Measurements from ENCODE around the gene C6orf136.

The C6orf136 gene

DNA sequence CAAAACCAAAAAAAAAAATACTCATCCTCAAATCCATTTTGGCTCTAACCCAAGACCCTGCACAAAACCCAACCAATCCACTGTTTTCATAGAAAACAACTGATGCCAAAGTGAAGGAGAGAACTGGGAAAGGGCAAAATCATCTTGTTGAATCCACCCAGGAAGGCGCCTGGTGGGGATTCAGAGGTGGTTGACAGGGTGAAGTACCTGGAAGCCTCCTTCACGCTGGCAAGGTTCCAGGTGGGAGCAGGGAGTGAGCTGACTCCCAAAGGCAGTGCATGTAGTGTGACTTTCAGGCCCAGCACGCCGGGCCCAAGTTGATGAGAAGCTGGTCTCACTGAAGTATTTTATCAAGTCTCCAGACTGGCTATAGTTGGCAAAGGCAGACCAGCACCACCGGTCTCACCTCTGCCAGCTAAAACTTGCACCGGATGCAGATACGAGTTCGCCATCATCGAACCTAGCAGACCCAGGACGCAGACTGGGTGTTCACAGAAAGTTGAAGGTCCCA lies 46.4 kb upstream of the C6orf136 start:
- peaks cover 5% of the 10 kb centered on the region; the same call in 1 of the 2 replicates for H4K20me1 ChIP-seq (ENCODE audit: insufficient read depth)
- no peak overlapping the region for H3K9ac ChIP-seq
- TF ChIP-seq, protein P1, sequence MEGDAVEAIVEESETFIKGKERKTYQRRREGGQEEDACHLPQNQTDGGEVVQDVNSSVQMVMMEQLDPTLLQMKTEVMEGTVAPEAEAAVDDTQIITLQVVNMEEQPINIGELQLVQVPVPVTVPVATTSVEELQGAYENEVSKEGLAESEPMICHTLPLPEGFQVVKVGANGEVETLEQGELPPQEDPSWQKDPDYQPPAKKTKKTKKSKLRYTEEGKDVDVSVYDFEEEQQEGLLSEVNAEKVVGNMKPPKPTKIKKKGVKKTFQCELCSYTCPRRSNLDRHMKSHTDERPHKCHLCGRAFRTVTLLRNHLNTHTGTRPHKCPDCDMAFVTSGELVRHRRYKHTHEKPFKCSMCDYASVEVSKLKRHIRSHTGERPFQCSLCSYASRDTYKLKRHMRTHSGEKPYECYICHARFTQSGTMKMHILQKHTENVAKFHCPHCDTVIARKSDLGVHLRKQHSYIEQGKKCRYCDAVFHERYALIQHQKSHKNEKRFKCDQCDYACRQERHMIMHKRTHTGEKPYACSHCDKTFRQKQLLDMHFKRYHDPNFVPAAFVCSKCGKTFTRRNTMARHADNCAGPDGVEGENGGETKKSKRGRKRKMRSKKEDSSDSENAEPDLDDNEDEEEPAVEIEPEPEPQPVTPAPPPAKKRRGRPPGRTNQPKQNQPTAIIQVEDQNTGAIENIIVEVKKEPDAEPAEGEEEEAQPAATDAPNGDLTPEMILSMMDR (conservative IDR thresholded peaks at IDR 0.05; ENCODE audit: low read depth, low read length) = no peak
- no peak overlapping the region for H2AFZ ChIP-seq (ENCODE audit: low read depth)
- peaks cover 12% of the 10 kb centered on the region; the same call in 1 of the 2 replicates for H3K36me3 ChIP-seq (ENCODE audit: insufficient read depth)
- H3K4me1 ChIP-seq (ENCODE audit: low read depth, poor library complexity, severe bottlenecking) = peaks cover 3% of the 10 kb centered on the region
- no peak overlapping the region for H3K4me3 ChIP-seq (IDR thresholded peaks at IDR 0.05; ENCODE audit: insufficient read depth, low read depth, low read length)
- H3K27ac ChIP-seq = no peak overlapping the region
- no peak overlapping the region for H3K4me2 ChIP-seq
- H3K79me2 ChIP-seq (ENCODE audit: insufficient read depth, low read depth) = no peaks in the 10 kb centered on the region
- H3K27me3 ChIP-seq (ENCODE audit: insufficient read depth, low read depth) = no peaks in the 10 kb centered on the region

DNA sequence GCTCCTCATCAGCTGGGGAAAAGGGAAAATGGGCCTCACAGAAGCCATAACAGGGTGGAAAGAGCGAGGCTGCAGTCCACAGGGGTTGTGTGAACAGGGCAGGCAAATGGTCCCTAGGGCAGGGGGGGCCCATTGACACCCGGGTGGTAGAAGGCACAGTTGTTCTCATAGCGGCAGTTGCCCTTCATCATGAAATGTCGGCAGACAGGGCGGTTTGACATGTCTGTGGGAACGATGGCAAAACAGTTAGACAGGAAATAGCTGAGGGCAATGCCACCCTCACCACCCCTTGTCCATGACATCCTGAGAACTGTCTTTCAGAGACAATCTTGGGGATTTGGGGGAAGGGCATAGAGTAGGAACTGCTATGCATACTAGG lies 45.5 kb upstream of the C6orf136 start:
- TF ChIP-seq, protein P1 (conservative IDR thresholded peaks at IDR 0.05; ENCODE audit: low read depth, low read length) = no peak
- H3K4me2 ChIP-seq = no peak overlapping the region
- peaks cover 19% of the 10 kb centered on the region; the same call in 1 of the 2 replicates for H3K36me3 ChIP-seq (ENCODE audit: insufficient read depth)
- H4K20me1 ChIP-seq (ENCODE audit: insufficient read depth) = peaks cover 5% of the 10 kb centered on the region; the same call in 1 of the 2 replicates
- H3K9ac ChIP-seq = no peak overlapping the region
- no peak overlapping the region for H2AFZ ChIP-seq (ENCODE audit: low read depth)
- no peak overlapping the region for H3K4me3 ChIP-seq (IDR thresholded peaks at IDR 0.05; ENCODE audit: insufficient read depth, low read depth, low read length)
- no peaks in the 10 kb centered on the region for H3K27me3 ChIP-seq (ENCODE audit: insufficient read depth, low read depth)
- no peak overlapping the region for H3K27ac ChIP-seq
- H3K4me1 ChIP-seq (ENCODE audit: low read depth, poor library complexity, severe bottlenecking) = peaks cover 3% of the 10 kb centered on the region
- H3K79me2 ChIP-seq (ENCODE audit: insufficient read depth, low read depth) = no peaks in the 10 kb centered on the region

DNA sequence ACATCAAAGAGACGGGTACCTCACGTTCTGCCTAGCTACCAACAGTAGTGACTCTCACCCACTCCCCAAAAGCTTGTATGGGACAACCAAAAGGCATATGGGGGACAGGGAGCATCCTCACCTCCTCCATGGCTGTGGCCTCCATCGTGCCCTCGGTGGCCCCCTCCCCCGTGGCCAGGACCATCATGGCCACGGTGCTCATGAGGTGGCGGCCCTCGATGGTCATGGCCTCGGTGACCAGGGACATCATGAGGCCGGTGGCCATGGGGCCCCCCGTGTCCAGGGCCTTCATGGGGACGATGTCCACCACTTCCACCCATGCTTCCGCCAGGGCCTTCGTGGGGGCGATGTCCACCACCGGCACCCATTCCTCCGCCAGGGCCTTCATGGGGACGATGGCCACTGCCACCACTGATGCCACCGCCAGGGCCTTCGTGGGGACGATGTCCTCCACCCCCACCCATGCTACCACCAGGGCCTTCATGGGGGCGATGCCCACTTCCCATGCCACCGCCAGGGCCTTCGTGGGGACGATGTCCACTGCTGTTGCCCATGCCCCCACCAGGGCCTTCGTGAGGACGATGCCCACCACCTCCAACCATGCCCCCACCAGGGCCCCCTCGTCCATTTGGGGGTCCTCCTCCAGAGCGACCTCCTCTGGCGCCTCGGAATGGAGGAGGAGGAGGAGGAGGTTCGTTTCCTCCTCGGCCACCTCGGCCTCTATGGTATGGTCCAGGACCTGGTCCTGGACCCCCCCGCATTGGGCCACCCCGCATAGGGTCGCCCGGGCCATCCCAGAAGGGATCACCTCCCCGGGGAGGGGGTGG lies 44.9 kb upstream of the C6orf136 start:
- H4K20me1 ChIP-seq (ENCODE audit: insufficient read depth) = peaks cover 3% of the 10 kb centered on the region; the same call in 1 of the 2 replicates
- H3K79me2 ChIP-seq (ENCODE audit: insufficient read depth, low read depth) = no peaks in the 10 kb centered on the region
- H3K27ac ChIP-seq = no peak overlapping the region
- peaks cover 2% of the 10 kb centered on the region for H3K4me1 ChIP-seq (ENCODE audit: low read depth, poor library complexity, severe bottlenecking)
- H3K27me3 ChIP-seq (ENCODE audit: insufficient read depth, low read depth) = no peaks in the 10 kb centered on the region
- no peak overlapping the region for H3K4me2 ChIP-seq
- peaks cover 24% of the 10 kb centered on the region; the same call in 1 of the 2 replicates for H3K36me3 ChIP-seq (ENCODE audit: insufficient read depth)
- TF ChIP-seq, protein P1 (conservative IDR thresholded peaks at IDR 0.05; ENCODE audit: low read depth, low read length) = no peak
- no peak overlapping the region for H3K4me3 ChIP-seq (IDR thresholded peaks at IDR 0.05; ENCODE audit: insufficient read depth, low read depth, low read length)
- no peak overlapping the region for H2AFZ ChIP-seq (ENCODE audit: low read depth)
- no peak overlapping the region for H3K9ac ChIP-seq

DNA sequence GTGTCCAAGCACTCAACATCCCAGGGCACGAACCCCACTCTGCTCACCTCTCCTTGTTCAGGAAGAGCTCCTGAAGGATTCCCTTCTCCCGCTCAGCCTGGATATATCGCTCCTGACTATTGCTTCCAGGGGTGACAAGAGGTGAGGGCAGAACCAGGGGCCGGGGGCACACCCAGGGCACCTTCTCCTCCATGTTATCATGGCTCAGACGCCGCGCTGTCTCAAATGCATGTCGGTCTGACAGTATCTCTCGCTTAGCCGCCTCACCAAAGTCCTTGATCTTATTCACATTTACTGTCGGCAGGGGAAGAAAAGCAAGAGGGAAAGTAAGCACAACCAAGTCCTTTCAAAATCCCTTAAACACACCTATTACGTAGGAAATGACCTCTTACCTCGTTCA lies 43.0 kb upstream of the C6orf136 start:
- H3K79me2 ChIP-seq (ENCODE audit: insufficient read depth, low read depth) = no peaks in the 10 kb centered on the region
- no peaks in the 10 kb centered on the region for H3K4me1 ChIP-seq (ENCODE audit: low read depth, poor library complexity, severe bottlenecking)
- H4K20me1 ChIP-seq (ENCODE audit: insufficient read depth) = no peaks in the 10 kb centered on the region
- H3K4me2 ChIP-seq = no peak overlapping the region
- no peak overlapping the region for H3K9ac ChIP-seq
- TF ChIP-seq, protein P1 (conservative IDR thresholded peaks at IDR 0.05; ENCODE audit: low read depth, low read length) = no peak
- H3K4me3 ChIP-seq (IDR thresholded peaks at IDR 0.05; ENCODE audit: insufficient read depth, low read depth, low read length) = no peak overlapping the region
- peaks cover 29% of the 10 kb centered on the region; the same call in 1 of the 2 replicates for H3K36me3 ChIP-seq (ENCODE audit: insufficient read depth)
- H3K27me3 ChIP-seq (ENCODE audit: insufficient read depth, low read depth) = no peaks in the 10 kb centered on the region
- no peak overlapping the region for H3K27ac ChIP-seq
- H2AFZ ChIP-seq (ENCODE audit: low read depth) = no peak overlapping the region

Measured in KMS-11 (cell line).